ENCODE data around the gene NCOR1.

NCOR1 gene

GRCh38 chr17:16025202-16025601 lies 190.1 kb downstream of the NCOR1 start:
- DNase-seq = no peak

DNA sequence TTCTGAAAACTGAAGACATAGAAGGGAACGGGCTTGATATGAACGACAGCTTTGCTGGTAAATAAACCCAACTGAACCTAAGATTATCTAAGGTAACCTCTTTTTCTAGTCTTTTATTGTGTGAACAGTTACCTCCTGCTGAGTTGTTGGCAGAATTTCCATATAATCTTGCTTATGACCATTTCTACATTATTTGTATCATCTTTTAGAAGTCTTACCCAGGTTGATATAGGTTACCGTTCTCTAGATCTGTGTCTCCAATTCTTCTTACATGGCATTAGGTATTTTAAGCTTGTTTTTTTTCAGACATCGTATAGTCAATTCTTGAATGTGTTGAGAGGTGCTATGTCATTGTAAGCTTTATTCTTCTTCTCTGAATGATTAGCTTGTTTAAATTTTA lies 191.5 kb downstream of the NCOR1 start:
- DNase-seq = no peak

GRCh38 chr17:16019347-16019746 lies 196.0 kb downstream of the NCOR1 start:
- DNase-seq = no peak

DNA sequence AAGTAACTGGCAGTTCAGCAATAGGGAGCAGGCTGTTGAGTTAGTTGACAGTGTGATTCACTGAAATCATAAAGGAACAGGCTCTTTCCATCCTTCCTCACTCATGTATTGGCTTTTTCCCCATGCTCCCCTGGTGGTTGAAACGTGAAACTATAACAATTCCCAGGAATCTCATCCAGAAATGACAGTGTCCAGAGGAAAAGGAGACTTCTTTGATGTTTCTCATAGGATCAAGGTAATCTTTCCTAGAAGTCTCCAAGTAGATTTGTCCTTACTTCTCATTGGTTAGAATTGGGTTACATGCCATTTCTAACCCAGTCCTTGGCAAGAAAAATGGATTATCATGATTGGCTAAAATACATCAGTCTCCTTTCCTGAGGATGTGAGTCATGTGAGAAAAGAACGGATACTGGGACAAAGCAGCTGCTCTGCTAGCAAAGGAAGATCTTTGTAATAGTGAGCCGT lies 201.4 kb downstream of the NCOR1 start:
- peak; percentile 9 for DNase-seq

DNA sequence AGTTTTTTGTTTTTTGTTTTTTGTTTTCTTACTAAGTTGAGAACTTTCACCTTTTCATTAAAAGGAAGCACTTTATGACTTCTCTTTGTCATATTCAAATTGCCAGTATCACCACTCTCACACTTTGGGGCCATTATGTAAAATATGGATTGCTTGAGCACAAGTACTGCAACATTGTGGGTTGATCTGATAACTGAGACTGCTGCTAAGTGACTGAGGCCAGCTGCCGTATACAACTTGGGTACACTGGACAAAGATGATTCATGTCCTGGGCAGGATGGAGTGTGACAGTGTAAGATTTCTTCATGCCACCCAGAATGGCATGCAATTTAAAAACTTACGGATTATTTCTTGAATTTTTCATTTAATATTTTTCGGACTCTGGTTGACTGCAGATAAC lies 207.9 kb downstream of the NCOR1 start:
- no peak for DNase-seq

DNA sequence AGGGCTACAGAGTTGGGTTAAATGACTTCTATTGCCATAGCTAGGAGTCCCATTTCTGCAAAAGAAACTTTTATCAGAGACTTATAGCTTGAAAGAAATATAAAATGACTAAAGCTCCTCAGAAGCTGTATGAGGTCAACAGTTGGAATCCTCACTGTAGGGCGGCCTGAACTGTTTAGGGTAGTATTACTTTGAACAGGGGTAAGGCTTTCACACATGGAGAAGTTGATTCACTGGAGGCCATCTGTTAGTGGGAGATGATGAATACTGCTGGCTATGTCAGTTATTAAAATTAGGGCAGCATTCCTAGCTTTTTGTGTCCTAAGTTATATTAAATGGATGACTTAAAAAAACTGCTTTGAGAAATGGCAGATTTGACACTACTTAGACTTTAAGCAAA lies 209.7 kb downstream of the NCOR1 start:
- no peak for DNase-seq

DNA sequence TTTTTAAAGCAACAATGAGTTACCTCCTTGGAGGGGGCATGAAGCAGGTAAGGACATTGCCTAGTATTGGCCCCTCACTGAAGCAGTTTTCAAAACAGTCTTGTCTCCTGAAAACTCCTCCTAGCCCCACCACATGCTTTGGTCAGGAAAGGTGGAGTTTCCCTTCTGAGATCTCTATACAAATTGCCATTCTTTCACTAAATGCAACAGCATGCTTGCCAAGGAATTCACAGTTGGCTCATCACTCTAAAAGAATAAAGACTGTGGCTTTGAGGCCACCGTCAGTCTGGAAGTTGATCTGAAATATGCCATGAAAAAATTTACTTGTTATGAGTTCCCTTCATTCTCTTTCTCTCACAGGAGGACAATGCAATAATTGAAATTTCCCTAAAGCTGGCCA lies 211.5 kb downstream of the NCOR1 start:
- DNase-seq = no peak

DNA sequence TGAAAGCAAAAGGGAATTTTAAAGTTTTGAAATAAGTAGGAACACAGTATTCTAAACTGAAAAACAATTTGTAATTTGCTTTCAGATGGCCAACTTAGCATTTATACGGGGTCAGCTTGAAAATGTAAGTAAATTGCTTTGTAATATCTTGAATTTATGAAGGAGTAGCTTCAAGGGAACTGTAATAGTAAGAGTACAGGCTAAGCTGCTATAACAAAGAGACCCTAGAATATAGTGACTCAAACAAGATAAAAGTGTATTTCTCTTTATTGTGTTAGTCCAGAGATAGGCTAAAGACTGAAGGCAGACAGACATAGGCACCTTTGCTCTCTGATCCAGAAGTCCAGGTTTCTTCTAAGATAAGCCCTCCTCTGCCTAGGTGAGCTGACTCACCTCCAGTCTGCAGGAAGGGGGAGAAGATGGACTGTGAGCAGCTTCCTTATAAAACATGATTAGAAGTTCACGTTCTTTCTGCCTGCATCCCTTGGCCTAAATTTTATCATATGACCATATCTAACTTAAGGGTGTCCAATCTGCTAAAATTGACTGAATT lies 212.6 kb downstream of the NCOR1 start:
- no peak for DNase-seq

DNA sequence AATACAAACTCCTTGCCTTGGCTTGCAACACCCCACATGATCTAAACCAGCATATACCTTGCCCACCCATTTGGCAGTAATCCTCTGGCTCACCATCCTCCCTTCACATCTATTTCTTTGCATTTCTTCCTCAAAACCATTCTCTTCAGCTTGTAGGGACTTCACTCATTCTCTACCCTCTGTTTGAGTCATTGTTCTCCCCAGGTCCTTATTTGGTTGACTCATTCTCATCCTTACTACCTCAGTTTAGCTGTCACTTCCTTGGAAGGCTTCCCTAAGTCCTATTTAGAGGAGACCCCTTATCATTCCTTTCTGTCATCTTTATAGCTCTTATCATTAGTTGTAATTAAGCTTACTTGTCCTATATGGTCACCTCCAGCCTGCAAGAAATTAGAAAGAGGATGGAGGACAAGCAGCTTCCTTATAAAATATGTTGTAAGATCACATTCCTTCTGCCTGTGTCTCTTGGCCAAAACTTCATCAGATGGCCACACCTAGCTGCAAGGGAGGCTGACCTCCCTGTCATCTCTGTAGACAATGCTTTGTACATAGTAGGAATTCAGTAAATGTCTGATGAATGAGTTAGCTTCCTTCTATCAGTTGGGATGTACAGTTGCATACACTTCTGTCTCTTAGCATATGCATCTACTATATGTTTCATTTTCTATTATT lies 214.0 kb downstream of the NCOR1 start:
- no peak for DNase-seq

DNA sequence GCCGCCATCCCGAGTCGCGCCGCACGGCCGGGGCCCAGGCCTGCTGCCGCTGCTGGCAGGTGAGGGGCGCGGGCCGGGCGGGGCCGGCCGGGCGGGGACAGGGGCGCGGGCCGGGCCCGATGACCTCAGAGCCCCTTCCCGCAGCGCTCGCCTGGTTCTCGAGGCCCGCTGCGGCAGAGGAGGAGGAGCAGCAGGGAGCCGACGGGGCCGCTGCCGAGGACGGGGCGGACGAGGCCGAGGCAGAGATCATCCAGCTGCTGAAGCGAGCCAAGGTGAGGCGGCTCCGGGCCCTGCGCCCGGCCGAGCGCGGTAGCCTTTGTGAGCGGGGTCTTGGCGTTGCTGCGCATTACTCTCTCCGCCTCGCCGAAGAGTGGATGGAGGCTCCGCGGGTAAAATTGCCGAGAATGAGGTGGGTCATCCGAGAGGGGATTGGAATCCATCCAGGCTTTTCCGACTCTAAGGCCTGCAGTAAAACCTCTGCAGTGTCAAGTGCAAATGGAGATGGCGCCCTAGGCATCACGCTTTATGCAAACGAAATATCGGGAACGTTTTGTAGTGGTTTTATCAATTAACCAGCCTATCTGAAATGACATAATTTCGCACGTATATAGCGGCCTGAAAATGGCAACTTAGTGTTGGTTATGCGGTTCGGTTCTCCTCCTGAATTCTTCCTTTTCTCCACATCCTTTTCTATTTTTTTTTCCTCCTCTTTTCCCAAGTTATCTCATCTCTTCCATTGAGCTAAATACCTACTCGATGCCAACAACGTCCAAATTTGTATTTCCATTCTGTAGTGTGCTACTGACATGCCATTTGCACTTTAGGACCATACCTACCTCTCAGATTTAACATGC lies 215.1 kb downstream of the NCOR1 start:
- DNase-seq = peak; percentile 36

DNA sequence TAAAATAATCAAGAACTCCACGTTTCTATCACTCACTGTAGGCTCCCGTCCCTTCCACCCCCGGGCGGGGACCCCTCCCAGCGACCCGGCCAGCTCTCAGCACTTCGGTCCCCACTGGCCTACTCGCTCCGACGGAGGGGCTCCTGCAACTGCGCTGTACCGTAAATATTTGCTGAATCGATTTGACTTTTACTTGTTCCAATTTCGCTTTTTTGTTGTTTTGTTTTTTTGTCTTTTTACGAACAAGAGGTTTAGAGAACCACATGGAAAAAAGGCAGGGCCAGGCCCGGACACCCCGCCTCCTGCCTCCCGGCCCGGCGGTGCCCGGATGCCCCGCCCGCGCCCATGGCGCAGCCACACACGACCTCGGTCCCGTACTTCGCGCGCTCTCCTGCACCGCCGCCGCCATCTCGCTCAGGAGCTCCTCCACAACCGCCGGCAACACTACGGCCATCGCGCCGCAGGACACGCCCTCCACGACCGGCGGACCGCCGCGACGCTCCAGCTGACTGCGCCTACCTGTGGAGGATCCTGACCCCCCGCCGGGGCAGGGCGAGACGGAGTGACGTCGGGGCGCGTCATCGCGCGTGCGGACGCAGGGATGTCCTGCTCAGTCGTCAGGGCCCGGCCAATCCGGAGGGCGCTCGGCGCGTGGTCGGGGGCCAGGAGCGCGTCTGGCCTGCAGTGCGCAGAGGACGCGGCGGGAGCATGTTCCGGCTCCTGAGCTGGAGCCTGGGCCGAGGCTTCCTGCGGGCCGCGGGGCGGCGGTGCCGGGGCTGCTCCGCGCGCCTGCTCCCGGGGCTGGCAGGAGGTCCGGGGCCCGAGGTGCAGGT lies 216.0 kb downstream of the NCOR1 start, which contains the start of the genes TTC19 and ZSWIM7:
Gene TTC19, plus strand, starts transcription at position 684 of the 833 bp plus-strand sequence. Its CDS starts 25 bp downstream, at position 709.
Gene ZSWIM7, minus strand, starts transcription at position 564 of the 833 bp plus-strand sequence. Its CDS starts 110 bp downstream, at position 454.
- peak; percentile 96 for DNase-seq

DNA sequence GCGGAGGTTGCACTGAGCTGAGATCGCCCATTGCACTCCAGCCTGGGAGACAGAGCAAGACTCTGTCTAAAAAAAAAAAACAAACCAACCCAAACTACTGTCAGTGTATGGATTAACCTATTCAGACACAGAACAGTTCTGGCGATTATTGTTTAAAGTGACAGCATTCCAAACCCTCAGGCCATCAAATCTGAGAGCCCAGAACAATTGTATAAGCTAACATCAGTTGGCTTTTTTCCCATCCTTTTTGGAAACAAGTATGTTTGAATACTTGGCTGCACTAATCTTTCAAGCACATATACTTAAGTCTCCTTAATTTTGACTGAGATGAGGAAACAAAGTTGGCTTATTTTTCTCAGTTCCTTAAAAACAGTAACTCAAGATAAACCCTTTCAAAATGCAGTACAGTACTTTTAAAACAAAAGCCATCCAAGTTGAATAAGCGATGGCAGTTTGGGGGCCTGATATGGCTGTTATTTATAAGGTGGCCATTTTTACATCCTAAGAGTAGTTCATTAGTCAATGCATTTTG lies 217.2 kb downstream of the NCOR1 start:
- DNase-seq = no peak

DNA sequence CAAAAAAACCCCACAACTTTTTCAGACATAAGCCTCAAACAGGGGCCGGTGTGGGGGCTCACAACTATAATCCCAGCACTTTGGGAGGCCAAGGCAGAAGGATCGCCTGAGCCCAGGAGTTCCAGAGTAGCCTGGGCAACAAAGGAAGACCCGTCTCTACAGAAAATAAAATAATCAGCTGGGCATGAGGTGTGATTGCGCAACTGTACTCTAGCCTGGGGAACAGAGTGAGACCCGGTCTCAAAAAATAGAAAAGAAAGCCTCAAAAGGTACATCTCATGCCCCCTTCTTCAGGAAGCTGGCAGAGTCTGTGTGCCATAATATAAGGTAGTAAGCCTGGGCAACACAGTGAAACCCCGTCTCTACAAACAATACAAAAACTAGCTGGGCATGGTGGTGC lies 219.0 kb downstream of the NCOR1 start:
- DNase-seq = no peak

- DNase-seq = no peak
Observed at GRCh38 chr17:15981646-15982580, 233.4 kb downstream of the NCOR1 start.

- no peak for DNase-seq
Observed at GRCh38 chr17:15981208-15981607, 234.1 kb downstream of the NCOR1 start.

All from NCI-H2171 treated with DMSO at 0.1 percent for 48 hours (cell line).